Measurements from ENCODE around the gene JPH4. TPM values are rescaled to one million over a fixed set of nuclear protein-coding genes. Genes with fewer than 3 reads are reported as not detected.
A peak's percentile ranks its signal among the peaks of the same experiment; 100 is the strongest.

JPH4 gene
- total and polyA plus RNA-seq, 2 of the 8 experiments (the other 6 are each of a cell fraction or from before 2014, with no cell fraction given), result 23.9 to 46.7 TPM

- Histone ChIP-seq H4K8ac (ENCODE audit: extremely low read depth, insufficient read depth, low read length) (0 out of 2 replicates have a peak overlapping the region, but pooled peaks have one; percentile 23), H3K23me2 (ENCODE audit: low read depth, low read length) (no peaks in the 10 kb centered on the region), H2BK12ac (ENCODE audit: low read depth, low read length) (no peak overlapping the region), H3K56ac (replicated peaks; ENCODE audit: insufficient read length, low read depth, low read length) (no peak overlapping the region), H4K5ac (ENCODE audit: insufficient read length, low read depth, low read length) (no peak overlapping the region), H3K9me3 (ENCODE audit: insufficient read depth in 2 of 2, low read depth in 1 of 2, low read length in 1 of 2) (no peaks in the 10 kb centered on the region), H4K20me1 (replicated peaks in 1 of 2; ENCODE audit: control insufficient read depth in 1 of 2, insufficient read depth in 2 of 2, low read length in 2 of 2) (no peaks in the 10 kb centered on the region), H3K4me3 (ENCODE audit: extremely low read depth in 1 of 4, insufficient read depth in 2 of 4, low read depth in 3 of 4, low read length in 4 of 4) (no peak overlapping the region), H3K79me2 (ENCODE audit: control insufficient read depth in 1 of 2, insufficient read depth in 2 of 2, low read length in 2 of 2) (no peaks in the 10 kb centered on the region), H3K9ac (replicated peaks in 1 of 4; ENCODE audit: extremely low read depth in 1 of 4, low read depth in 3 of 4, low read length in 3 of 4) (no peak overlapping the region; a peak in 1 of 7 replicates), H3K4me2 (ENCODE audit: insufficient read depth in 1 of 2, low read depth in 2 of 2, low read length in 2 of 2) (no peak overlapping the region), H2AFZ (ENCODE audit: low read length) (no peak overlapping the region), H3K4ac (replicated peaks; ENCODE audit: insufficient read length, low read depth, low read length) (no peak overlapping the region), H3K27me3 (replicated peaks in 1 of 4; ENCODE audit: control insufficient read depth in 3 of 4, extremely low read depth in 1 of 4, insufficient read depth in 3 of 4, low read length in 3 of 4) (0 out of 7 replicates have a peak, but pooled peaks cover 0 to 4% (median 0%) of the 10 kb centered on the region in 4 experiments), H3K36me3 (ENCODE audit: control insufficient read depth in 2 of 4, insufficient read depth in 4 of 4, low read length in 3 of 4) (peaks cover 0 to 21% (median 7%) of the 10 kb centered on the region in 4 experiments; a peak in 6 of 8 replicates), H3K79me1 (ENCODE audit: low read depth, low read length) (no peaks in the 10 kb centered on the region), H3K23ac (ENCODE audit: insufficient read length) (no peak overlapping the region), H3K27ac (ENCODE audit: low read depth, low read length) (no peak overlapping the region), H2BK5ac (ENCODE audit: low read depth, low read length) (no peak overlapping the region), H3K14ac (ENCODE audit: insufficient read length) (no peak overlapping the region), H3K18ac (ENCODE audit: extremely low read depth, low read length) (no peak overlapping the region), H3K4me1 (replicated peaks in 1 of 4; ENCODE audit: control insufficient read depth in 3 of 4, insufficient read depth in 4 of 4, low read length in 3 of 4) (peaks cover 7 to 13% (median 10%) of the 10 kb centered on the region in 4 experiments), H2BK15ac (ENCODE audit: low read length) (no peak overlapping the region), H2BK20ac (ENCODE audit: low read length) (no peak overlapping the region), H4K91ac (replicated peaks; ENCODE audit: insufficient read length, low read length) (no peak overlapping the region), H2BK120ac (replicated peaks; ENCODE audit: low read depth, low read length) (no peak overlapping the region), H2AK5ac (ENCODE audit: low read depth, low read length) (no peak overlapping the region; the same call in 1 of the 2 replicates)
- no peak for FAIRE-seq
- ChIA-PET CTCF (ENCODE audit: partially characterized antibody) (interaction anchor here (0.6 to 70.5 kb wide), 8 partner anchors 10 to 398 kb away, joined by 3 to 2092 read pairs (median 14); partner anchors contain the start of genes AP1G2, NGDN, THTPA and ZFHX2), POLR2A (ENCODE audit: partially characterized antibody) (interaction anchor here (0.9 to 52.7 kb wide), 5 partner anchors 8 to 39 kb away, joined by 4 to 1523 read pairs (median 12); partner anchors contain the start of genes AP1G2, THTPA and ZFHX2)
- 90% methylated on average over 8 of the region's 14 CpGs; no CpG with 5 or more reads in 1 of the 2 experiments for WGBS, 2 experiments (ENCODE audit: extremely low coverage in 1 of 2, insufficient coverage in 1 of 2, insufficient read length in 1 of 2, insufficient replicate concordance in 2 of 2, low coverage in 1 of 2, low lambda C conversion rate in 2 of 2, missing lambda C conversion rate in 1 of 2)
- no peak for DNase-seq (ENCODE audit: low read depth in 1 of 2, low spot score in 2 of 2)
- TF ChIP-seq POLR2A (IDR thresholded peaks at IDR 0.05; ENCODE audit: control extremely low read depth in 1 of 2, low read depth in 2 of 2, low read length in 2 of 2) (no peak), TBP (IDR thresholded peaks at IDR 0.05; ENCODE audit: low read depth, low read length) (no peak), POLR2AphosphoS5 (IDR thresholded peaks at IDR 0.05; ENCODE audit: low read depth, low read length) (0 out of 2 replicates have a peak, but pooled peaks have one; percentile 12)
These were observed 57.6 kb downstream of the JPH4 start for GRCh38 chr14:23520899-23521533.

All from H1 (cell line).